Right renal cortex interstitium (tissue), 3 donors: ENCODE measurements around the gene EXOSC2. TPM values are rescaled to one million over a fixed set of nuclear protein-coding genes. Genes with fewer than 3 reads are reported as not detected.

ENCODE experiments used
- DNase-seq, 3 donors: peaks; one replicate each; pipeline ENCODE4 v3.0.0-alpha.2; 2013; ENCODE audit warnings: low read depth in 3 of 3, low spot score in 2 of 3
- polyA plus RNA-seq, 3 donors: library from polyadenylated mRNA; unstranded; fragments of 120-200 nt; gene quantifications; one replicate each; pipeline ENCODE4 v1.2.1, GENCODE V29; 2013; ENCODE audit not compliant: insufficient read length in 3 of 3

The EXOSC2 gene, protein sequence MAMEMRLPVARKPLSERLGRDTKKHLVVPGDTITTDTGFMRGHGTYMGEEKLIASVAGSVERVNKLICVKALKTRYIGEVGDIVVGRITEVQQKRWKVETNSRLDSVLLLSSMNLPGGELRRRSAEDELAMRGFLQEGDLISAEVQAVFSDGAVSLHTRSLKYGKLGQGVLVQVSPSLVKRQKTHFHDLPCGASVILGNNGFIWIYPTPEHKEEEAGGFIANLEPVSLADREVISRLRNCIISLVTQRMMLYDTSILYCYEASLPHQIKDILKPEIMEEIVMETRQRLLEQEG
- 10 to 100 TPM; 41.5 to 43.0 (median 41.9) TPM for polyA plus RNA-seq

DNA sequence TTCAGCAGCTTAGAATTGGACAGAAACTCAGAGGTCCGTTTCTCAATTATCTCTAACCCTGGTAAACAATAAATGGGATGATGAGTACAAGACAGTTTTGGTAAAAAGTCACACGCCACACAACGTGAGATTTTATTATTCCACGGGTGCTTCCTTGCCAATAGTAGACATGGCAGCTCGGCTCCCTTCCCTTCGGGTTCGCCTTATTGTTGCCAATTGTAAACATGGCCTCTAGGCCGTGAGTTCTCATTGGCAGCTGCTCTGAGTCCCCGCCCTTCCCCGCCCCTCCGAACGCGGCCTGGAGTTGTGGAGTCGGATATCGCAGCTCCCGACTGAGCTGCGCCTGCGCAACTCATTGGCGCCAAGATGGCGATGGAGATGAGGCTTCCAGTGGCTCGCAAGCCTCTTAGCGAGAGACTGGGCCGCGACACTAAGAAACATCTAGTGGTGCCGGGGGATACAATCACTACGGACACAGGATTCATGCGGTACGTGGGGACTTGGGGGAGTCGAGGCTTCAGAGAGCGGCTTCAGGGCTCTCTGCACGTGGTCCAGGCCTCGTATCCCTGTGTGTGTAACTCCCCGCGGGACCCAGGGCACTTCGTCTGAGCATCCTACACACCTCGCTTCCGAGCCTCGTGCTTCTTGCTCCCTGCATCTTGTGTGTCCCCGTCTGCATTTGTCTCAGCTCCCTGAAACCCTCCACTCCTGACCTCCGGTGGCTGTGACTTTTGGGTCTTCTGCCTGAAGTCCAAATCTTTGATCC, at the start of gene EXOSC2:
Gene EXOSC2 (plus strand): TSS at position 355 of the 766 bp plus-strand sequence. CDS start 12 bp downstream, at position 367.
- peak; percentile 91 to 96 (median 94) for DNase-seq

DNA sequence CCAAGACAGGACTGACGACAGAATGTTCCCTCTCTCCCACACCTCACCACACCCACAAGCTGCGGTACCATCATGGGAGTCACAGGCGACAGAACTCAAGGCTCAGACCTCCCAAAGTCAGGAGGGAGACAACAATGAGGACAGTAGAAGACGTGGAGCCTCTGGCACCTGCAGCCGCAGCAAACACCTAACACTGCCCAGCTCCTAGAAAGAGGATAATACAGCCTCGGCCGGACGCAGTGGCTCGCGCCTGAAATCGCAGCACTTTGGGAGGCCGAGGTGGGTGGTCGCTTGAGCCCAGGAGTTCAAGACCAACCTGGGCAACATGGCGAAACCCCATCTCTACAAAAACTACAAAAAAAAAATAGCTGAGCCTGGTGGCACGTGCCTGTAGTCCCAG, 42.4 kb upstream of the EXOSC2 start:
- no peak for DNase-seq

DNA sequence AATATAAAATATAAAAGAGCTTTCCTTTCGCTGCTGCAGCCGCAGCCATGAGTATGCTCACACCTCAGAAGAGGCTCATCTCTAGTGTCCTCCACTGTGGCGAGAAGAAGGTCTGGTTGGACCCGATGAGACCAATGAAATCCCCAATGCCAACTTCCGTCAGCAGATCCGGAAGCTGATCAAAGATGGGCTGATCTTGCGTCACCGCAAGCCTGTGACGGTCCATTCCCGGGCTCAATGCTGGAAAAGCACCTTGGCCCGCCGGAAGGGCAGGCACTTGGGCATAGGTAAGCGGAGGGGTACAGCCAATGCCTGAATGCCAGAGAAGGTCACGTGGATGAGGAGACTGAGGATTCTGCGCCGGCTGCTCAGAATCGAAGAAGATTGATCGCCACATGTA, 41.8 kb upstream of the EXOSC2 start:
- no peak for DNase-seq

DNA sequence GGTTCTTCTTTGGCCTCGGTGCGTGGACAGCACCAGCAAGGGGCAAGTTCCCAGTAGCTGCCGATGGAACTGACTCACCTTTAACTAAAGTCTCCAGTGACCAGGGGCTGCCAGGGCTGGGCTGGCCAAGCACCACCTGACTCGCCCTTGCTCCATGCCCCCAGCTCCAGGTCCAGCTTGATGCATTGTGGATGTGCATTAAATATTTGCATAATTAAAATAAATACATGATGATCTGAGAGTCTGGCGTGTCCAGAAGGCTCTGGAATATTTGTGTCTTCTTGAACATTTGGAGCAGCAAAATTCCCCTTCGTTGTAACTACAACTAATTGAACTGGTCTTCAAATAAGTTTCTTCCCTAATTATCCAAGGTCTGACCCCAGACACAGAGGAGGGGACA, 38.7 kb upstream of the EXOSC2 start:
- DNase-seq, result no peak

DNA sequence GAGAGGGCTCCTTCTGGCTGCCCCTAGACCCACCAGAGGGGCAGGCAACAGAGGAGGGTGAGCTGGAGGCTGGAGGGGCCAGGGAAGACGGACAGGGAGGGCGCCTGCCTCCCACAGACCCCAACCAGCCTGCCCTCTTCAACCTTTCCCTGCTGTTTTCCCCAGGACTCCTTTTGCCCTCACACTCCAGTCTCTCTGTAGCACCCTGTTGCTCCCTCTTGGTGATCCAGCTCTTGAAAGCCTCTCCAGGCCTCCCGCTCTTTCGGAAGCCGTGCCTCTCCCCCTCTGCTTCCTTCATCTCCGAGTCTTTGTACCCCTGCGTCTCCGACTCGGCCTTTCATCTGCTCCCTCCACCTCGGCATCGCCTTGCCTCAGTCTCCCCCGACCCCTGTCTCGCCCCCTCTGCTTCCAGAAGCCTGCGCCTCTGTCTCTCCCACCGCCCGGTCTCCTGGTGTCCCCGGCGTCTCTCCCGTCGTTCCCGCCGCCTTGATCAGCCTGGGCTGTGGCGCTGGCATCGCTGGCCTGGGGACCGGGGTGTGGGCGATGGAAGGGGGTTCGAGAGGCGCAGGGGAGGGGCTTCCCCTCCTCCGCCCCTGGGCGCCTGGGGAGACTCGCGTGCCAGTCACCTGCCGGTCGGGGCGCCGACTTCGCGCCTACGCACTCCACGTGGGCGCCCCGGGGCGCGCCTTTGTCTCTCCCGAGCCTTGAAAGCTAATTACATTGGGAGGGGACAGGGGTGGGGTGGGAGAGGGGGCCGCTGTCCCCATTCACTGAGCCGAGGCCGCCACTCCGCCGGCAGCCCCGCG, 34.5 kb upstream of the EXOSC2 start:
- no peak for DNase-seq

DNA sequence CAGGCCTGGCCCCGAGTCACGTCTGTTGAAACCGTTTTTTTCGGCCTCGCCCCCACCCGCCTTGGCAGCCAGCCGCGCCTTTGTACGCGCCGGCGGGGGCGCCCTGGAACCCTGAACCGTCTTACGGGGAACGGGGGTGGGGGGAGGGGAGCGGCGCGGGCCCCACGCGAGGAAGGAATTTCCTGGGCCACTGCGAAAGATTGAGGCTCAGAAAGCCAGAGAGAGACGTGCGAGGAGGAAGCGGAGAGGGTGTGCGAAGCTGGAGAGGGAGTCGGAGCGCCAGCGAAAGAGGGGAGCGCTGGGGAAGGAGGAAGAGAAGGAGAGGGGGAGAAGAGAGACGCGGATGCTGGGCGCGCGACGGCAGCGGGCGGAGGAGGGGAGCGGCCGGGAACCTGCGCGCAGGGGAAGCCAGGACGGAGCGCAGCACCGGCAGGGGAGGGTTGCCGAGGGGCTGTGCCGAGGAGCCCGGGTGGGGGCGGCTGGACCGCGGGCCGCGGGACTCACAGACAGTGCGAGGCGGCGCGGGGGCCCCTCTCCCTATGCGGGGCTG, 33.8 kb upstream of the EXOSC2 start:
- no peak for DNase-seq

DNA sequence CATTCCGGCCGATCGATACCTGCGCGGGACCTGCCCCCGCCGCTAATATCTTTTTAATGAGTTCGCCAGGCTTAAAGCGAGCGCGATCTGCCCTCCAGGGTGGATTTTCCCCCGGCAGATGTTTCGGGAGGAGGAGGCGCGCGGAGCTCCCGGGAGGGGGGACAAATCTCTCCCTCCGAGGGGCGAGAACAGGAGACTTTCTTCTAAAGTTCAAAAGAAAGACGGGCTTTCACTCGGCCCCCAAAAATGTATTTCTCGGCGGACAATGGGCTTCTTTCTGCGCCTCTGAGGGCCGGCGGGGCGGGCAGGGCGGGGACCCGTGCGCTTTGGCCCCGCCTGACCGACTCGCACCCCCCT, 33.3 kb upstream of the EXOSC2 start:
- DNase-seq, result no peak

DNA sequence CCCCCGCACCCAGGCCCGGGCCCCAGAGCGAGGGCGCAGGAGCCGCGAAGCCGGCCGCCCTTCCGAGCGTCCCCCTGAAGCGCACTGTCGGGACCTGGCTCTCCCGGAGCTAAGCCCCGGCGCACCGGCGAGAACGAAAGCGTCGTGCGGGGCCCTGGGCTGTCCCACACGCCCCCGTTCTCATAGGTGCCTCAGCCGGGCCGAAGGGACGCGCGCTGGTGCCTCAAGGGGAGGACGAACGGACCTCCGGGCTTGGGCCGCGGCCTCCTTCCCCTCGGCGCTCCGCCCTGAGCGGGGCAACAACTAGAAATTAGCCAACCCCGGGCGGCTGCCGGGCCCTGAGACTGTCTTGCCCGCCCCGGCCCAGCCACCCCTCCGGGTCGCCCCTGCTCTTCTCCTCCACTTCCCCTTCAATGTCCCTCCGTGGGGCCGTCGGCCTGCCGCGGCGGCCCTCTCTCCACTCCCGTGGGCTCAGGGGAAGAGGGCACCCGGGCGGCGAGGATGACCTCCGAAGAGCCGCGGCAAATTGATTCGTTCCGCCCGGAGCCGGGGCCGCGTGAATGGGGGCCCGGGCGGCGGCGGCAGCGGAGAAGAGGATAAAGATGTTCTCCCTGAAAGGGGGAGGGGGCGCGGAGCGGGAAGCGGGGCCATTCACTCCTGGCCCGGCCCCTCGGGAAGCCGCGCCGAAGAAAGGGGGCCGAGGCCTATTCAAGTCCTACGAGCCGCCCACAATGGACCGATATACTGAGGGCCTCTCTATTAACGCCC, 32.7 kb upstream of the EXOSC2 start:
- no peak for DNase-seq

DNA sequence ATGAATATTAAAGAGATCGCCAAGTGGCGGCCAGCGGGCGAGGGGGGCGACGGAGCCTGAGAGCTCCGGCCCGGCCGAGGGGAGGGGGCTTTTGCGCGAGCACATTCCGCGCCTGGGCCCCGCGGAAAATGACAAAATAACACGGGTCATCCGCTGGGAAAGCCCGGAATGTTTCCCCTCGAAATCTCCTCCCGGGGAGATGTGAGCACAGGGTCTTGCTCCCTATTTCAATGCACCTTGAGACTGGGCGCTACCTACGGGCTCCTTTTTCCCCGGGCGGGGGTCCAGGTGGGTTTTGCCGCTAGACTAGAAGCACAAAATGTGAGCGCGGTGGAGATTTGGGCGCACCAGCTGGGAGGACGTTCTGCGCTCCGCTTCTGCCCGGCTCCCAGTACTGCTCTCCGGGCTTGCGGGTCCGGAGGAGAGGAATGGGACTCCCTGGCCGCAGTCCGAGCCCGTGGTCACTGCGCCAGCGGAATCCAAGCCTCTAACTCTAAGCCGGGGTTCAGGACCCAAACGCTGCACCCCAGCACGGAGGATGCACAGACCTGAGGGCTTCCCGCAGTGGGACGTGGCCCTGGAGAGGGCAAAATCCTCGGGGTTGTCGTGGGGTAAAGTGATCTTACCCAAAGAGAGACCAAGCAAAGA, 32.0 kb upstream of the EXOSC2 start:
- DNase-seq, result no peak

DNA sequence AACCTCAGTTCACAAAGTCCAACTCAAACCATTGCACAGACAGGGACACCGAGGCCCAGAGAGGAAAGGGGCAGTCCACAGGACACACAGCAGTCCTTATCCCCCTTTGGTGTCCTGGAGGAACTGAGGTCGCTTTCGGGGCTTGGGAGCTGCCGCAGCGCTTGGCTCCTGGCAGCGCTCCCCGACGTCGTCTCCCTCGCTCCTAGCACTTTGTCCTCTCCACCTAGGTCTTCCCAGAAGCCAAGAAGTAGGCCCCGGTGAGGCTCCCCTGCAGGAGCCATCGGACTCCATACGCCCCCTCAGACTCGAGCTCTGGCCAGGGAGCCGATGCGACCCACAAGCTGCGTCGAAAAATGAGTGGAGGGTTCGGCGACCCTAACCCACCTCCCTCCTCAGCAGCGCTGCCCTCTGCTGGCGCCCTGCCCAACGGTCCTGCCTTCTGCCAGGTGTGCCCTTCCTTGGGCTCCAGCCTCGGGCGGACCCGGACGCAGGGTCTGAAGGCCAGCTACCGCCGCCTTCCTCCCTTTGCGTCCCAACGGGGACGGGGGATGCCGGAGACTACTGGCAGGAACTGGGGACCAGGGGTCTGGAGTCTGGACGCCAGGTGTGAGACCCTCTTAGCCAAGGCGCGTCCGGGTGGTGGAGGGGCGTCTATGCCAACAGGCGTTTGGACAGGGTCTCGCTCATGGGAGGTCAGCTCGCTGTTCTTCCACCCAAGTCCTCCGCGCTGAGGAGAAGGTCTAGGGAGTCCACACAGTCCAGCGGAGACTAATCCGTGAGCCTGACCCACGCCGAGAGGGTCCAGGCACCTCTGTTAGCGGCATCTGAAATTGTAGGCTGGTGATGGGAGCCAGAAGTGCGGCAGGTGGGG, 31.2 kb upstream of the EXOSC2 start:
- no peak for DNase-seq

DNA sequence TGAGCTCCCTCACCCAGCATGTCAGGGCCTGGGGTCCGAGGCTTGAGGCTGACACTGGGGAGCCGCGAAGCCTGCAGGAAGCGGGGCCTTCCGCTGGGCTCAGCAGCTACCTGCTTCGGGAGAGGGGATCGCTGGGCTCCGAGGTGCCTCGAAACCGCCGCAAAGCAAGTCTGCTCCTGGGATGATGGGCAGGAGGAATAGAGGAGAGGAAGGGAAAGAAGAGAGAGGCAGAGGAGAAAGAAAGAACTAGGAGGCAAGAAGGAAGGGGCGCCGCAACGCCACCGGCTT, 30.7 kb upstream of the EXOSC2 start:
- no peak for DNase-seq

DNA sequence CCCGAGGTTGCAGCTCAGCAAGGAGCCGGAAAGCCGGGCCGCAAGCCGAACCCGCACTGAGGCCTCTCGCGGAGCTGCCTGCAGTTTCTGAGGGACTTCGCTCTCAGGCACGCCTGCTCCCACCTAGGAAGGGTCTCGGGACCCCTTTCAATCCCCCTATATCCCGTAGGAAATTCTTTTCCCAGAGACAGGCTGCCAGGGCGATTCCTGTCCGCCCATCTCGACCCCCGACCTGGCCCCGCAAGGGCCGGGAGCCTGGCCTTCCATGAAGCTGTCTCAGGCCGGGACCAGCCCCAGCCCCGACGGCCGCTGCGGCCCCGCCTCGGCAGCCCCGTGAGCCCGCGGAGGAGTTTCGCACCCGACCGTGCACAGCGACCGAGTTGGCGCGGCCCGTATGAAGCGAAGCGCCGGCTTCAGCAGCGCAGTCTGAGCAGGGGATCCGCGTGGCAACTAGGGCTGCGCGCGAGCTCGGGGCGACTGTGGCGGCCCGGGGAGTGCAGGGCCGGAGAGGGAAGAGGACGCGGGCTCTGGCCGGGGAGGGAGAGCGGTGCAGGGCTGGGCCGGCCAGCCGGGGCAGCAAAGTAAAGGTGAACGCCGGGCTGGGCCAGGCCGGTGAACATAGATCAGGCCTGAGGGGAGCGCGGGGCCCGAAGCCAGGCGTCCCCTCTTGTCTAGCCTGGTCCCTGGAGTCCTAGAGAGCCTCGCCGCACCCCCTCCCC, 30.2 kb upstream of the EXOSC2 start:
- no peak for DNase-seq

DNA sequence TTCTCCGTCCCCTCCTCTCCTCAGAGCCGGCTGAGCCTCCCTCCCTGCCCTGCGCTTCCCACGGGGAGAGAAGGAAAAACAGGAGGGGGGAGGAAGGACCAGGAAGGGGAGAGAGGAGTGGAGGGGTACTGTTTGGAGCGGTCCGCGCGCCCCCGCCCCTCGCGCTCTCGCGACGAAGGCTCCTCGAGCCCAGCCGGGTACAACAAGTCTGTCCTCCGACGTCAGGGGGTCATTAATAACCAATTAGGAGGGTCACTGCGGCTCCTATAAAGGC, 29.7 kb upstream of the EXOSC2 start:
- DNase-seq, result no peak

DNA sequence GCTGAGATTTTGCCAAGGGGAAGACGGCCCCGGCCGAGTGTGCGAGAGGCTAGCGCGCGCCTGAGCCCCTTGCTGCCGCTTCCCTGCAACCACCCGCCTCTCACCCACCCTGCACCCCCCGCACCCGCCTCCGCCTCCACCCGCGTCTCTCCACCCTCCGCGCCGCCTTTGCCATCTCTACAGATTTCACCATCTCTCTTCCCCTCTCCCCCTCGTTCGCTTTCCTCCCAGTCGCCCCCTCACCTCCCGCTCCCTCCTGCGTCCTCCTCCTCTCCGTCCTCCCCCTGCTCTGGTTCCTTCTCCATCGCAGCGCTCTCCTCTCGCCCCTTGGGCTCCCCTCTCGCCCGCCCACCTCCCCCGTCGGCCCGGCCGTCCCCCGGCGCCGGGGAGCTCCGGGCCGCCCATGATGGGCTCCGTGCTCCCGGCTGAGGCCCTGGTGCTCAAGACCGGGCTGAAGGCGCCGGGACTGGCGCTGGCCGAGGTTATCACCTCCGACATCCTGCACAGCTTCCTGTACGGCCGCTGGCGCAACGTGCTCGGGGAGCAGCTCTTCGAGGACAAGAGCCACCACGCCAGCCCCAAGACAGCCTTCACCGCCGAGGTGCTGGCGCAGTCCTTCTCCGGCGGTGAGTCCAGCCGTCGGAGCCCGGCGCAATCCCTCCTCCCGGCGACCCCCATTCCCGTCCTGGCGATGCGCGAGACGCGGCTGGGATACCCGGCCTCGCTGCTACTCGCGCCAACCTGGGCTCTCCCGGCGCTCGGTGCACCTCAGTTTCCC, 29.1 kb upstream of the EXOSC2 start, which contains the start of gene PRDM12:
Gene PRDM12 (plus strand): TSS at position 344 of the 778 bp plus-strand sequence. CDS start 60 bp downstream, at position 404.
- no peak for DNase-seq

DNA sequence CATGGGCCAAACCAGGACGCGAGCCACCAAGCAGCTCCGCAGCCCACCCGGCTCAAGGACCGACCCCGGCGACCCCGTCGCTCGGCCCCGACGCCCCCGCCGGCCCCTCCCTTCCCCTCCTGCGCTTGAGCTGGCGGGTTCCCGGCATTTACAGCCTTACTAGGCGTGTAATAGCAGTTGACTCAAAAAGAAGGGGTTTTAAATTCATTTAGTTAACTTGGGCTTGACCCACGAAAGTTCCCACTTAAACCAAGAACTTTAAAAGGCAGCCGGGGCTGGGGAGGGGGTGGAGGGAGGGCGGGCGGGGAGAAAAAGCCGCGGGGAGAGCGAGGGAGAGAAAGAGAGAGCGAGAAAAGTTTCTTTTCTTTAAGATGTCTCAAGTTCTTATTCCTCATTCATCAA, 28.6 kb upstream of the EXOSC2 start:
- DNase-seq, result no peak

DNA sequence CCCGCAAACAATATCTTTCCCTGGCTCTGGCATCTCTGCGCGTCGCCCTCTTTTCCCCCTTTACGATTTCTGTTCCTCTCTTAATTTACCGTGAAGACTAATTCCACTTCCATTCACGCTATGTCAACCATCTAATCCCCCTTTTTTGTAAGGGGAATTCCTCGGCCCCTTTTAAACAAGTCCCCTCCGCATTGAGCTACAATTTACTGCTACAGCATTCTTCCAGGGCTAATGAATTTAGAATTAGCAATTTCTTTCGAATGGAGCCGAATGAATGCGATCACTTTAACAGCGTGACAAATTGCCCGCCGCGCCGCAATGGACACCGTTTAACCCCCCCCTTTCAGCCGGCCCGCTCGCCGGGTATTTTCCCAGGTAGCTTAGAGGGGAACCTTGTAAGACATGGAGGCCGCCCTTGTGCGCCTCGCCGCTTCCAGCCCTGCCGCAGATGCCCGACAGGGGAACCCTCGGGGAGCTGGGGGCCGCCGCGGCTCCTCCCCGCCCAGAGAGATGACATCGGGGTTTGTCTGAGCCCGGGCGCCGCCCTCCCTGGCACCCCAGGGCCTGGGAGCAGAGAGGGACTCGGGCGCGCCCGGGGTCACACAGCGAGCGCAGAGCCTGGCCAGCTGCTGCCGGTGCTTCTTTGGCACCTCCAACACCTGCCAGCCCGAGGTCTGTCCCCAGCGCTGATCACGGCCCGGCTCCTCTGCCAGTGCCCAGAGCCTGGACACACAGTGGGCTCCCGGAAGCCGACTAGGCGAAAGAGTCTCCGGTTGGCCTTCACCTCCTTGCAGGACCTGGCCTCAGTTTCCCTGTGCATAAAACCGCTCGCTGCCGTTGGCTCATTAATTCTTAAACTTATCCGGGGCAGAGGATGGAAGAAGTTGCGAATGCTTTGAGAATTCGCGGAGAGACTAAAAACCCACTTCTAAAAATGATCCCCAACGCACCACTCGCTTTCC, 27.9 kb upstream of the EXOSC2 start:
- DNase-seq, result no peak
